GM19324 (cell line): ENCODE results near the gene FAAP100.
A peak's percentile ranks its signal among the peaks of the same experiment; 100 is the strongest.
"Not testable (repeated sequence)": the region's sequence is repeated elsewhere in the genome, so short reads cannot be mapped to it uniquely, and the experiment has no call there.

ENCODE experiments used
- ATAC-seq: cut with Tn5 transposase; IDR thresholded peaks from one replicate; pipeline ENCODE4 v1.9.1; 2021; ENCODE audit warnings: mild to moderate bottlenecking, moderate library complexity; ENCODE audit not compliant: unreplicated experiment, low FRiP score

Gene FAAP100, protein sequence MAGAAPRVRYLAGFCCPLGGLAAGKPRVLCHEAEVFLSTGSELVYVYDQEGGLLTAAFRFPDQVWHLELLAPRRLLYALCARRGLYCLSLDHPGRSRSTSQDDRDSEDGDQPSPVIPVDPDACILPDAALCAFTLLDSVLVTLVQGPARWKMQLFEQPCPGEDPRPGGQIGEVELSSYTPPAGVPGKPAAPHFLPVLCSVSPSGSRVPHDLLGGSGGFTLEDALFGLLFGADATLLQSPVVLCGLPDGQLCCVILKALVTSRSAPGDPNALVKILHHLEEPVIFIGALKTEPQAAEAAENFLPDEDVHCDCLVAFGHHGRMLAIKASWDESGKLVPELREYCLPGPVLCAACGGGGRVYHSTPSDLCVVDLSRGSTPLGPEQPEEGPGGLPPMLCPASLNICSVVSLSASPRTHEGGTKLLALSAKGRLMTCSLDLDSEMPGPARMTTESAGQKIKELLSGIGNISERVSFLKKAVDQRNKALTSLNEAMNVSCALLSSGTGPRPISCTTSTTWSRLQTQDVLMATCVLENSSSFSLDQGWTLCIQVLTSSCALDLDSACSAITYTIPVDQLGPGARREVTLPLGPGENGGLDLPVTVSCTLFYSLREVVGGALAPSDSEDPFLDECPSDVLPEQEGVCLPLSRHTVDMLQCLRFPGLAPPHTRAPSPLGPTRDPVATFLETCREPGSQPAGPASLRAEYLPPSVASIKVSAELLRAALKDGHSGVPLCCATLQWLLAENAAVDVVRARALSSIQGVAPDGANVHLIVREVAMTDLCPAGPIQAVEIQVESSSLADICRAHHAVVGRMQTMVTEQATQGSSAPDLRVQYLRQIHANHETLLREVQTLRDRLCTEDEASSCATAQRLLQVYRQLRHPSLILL

GRCh38 chr17:81552244-81553017 is at the start of gene FAAP100:
TSS of gene FAAP100 (minus strand) at chr17:81552353. CDS start at chr17:81552330, 23 bp downstream.
- peak; percentile 53 for ATAC-seq

DNA sequence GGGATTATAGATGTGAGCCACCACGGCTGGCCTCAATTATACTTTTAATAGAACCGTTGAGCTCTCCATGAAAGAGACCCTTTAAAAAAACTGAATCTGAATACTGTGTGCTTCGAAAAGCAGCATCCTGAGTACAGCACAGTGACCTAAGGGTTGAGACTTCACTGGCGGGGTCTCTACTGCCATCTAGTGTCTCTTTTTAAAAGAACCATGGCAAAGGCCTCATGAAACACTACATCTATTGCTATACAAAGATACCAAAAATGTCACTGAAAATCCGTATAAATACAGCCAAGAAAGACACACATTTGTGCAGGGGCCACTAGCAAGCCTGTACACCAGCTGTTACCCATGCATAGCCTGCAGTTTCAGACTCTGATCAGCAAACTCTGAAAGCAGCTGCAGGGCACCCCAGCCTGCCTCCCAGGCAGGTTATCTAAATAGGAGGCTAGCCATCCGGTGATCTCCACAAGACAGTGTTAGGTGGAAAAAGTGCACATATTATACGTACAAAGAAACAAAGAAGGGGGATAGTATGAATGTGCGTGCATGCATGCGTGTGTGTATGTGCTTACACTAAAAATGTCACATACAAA is 49.5 kb upstream of the FAAP100 start:
- ATAC-seq = no peak

- ATAC-seq = no peak
Measured at GRCh38 chr17:81599719-81600486, 47.8 kb upstream of the FAAP100 start.

DNA sequence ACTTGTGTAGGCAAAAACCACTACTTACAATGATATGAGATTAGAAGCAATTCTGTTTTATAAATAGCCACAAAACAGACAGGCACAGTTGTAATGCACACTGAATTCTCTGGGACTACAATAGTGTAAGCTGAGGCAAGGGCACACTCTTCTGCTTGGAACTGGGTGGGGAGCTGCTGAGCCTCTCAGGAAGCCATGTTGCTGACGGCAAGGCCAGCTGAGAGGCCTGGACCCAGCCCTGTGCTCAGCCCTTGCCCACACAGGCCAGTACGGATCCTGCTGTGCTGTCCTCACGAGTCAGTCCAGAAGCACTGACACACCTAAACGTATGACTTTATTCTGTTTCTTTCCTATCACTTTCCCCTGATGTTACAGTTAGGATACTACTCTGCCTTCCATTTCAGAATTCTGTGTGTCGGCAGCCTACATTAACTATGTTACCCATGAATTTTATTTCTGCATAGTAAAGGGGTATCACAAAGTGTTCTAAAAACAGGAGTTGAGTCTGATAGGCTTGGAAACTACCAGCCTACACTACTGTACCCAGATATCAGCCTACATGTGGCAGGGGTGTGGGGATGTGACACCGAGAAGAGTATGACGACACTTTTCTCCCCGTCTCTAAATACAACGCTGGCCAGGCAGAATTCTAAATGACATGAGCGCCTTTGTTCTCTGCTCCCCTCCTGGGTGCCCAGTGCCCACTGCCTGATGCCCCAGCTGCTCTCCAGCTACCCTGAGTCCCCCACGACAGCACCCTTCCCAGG is 41.1 kb upstream of the FAAP100 start:
- ATAC-seq = no peak

DNA sequence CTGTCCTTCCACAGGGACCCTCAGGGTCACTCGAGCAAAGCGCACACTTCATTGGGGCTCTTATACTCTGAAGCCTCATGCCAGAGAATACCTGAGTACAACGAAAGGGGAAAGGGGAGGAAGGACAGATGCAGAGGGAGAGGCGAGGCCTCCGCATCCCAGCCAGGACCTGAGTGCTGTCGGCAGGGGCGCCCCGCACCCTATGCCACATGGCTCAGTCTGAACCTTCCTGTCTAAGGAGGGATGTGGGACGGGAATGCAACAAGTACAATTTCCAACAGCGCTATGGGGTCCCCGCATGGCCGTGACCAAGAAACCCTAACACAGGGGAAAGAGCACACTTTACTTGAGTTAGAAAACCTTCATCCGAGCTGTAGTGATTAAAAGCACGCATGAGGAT is 39.8 kb upstream of the FAAP100 start:
- ATAC-seq = no peak

DNA sequence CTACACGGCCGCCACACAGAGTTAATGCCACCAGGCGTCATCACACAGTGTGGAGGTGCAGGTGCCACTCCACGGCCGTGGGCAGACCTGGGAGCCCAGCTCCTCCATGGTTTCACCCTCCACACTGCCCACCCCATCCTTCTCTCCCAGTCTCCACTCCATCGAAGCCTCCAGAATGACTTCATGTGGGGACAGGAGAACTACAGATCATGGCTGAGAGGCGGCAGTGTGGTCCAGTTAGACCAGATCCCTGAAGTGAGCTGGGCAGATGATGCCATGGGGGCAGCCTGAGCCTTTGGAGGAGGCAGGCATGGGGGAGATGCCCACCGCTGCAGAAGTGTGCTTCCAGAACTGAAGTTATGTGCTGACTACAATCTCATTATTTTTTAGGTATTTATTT is 38.0 kb upstream of the FAAP100 start:
- ATAC-seq = no peak

GRCh38 chr17:81589612-81590011 is 37.5 kb upstream of the FAAP100 start:
- ATAC-seq = no peak

DNA sequence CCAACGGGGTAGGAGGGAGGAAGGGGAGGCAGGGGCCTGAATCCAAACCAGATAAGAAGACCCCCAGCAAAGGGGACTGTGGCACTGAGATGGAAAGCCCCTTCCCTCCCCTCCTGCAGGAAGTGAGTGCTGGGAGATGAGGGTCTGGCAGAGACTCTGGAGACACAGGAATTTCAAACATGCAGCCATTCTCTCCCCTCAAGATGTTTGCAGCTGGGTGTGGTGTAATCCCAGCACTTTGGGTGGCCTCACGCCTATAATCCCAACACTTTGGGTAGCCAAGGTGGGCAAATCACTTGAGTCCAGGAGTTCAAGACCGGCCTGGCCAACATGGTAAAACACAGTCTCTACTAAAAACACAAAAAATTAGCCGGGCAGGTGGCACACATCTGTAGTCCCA is 33.9 kb upstream of the FAAP100 start:
- ATAC-seq = no peak

DNA sequence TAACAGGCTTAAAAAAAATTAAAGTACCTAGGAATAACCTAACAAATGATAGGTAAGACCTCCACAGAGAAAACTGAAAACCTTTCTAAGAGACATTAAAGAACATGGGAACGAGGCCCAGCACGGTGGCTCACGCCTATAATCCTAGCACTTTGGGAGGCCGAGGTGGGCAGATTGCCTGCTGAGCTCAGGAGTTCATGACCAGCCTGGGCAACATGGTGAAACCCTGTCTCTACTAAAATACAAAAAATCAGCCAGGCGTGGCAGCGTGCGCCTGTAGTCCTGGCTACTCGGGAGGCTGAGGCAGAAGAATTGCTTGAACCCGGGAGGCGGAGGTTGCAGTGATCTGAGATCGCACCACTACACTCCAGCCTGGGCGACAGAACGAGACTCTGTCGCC is 32.6 kb upstream of the FAAP100 start:
- ATAC-seq = not testable (repeated sequence)

DNA sequence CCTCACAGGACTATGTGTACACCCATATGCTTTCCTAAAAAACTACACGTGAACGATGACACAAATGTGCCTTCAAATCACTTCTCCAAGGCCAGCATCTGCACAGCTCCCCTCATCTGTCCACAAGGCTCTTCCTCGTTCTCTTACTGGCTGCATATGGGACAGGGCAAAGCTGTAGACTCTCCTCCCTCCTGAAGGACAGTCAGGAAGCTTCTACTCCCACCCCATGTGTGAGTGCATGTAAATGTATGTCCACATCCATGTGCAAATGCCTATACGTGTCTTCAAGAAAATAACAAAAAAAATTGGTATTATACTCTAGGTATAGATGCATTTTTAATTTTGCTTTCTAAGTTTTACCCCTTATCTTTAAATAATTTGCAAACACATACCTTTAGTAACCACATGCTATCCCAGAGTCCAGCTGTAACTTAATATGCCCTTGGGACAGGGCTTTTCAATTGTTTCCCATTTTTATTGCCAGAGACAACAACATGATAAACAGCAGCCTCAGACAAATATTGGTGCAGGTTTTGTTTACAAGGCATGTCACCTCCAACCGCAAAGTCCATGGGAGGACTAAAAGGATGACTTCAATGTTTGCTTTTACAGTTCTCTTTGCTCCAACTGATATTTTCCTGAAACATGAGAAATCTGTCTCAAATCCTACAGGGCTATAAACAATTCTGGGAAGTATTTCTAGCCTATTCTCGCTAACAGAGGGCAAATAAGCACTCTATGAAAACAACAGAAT is 31.6 kb upstream of the FAAP100 start:
- no peak for ATAC-seq

GRCh38 chr17:81582749-81583148 is 30.6 kb upstream of the FAAP100 start:
- no peak for ATAC-seq

DNA sequence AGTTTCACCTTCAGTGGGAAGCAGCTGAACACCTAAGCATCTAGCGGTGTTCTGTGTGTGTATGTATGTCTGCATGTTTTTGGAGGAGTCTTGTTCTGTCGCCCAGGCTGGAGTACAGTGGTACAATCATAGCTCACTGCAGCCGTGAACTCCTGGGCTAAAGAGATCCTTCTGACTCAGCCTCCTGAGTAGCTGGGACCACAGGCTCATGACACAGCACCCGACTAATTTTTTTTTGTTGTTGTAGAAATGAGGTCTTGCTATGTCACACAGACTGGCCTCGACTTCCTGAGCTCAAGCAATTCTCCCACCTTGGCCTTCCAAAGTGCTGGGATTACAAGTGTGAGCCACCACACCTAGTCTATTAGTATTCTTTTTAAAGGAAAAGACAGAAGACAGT is 30.2 kb upstream of the FAAP100 start:
- ATAC-seq = no peak

- ATAC-seq = no peak
Measured at GRCh38 chr17:81581758-81582157, 29.6 kb upstream of the FAAP100 start.

GRCh38 chr17:81580481-81580880 is 28.3 kb upstream of the FAAP100 start:
- no peak for ATAC-seq

- ATAC-seq = no peak
Measured at GRCh38 chr17:81579821-81580321, 27.7 kb upstream of the FAAP100 start.

DNA sequence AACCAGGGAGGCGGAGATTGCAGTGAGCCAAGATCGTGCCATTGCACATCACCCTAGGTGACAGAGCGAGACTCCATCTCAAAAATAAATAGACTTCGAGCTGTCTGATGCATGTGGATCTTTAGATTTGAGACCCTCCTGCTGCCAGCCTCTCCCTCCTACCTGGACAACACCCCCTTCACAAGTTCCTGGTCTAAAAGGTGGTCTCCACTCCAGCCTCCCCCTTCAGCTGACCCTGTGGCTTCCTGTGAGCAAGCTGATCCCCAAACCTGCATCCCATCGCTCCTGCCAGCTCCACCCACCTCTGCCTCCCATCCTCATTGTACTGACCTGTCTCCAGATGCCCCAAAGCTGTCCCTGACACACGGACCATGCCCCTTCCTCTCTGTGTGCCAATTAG is 27.1 kb upstream of the FAAP100 start:
- ATAC-seq = no peak

GRCh38 chr17:81578561-81579225 is 26.5 kb upstream of the FAAP100 start:
- ATAC-seq = no peak

DNA sequence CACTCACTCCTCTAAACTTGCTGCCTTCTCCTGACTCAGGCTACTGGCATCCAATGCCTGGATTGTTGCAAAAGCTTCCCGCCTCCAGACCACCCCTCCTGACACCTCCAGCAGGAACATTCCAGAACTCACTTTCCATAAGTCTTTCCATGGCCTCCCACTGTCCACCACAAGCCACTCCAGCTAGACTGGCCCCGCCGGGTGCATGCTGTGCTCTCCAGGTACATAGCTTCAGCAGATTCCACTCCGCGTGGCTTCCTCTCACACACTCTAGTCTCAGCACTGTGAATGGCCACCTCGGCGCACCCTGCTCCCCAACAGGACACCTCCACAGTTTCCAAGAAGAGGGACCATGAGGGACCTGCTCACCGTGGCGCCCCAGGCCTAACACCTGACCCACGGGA is 25.9 kb upstream of the FAAP100 start:
- no peak for ATAC-seq
